SK-N-SH treated with all-trans-retinoic acid at 6 μM for 48 hours (cell line): ENCODE data around the gene SMCO4.

Experiments
- ATAC-seq: fragments of 200-7000 bp; cut with Tn5 transposase; 3 replicates; pipeline ENCODE4 v1.9.1; 2020; ENCODE audit warnings: mild to moderate bottlenecking, moderate library complexity
- ARNTL ChIP-seq: fragments of 450-650 bp; formaldehyde crosslinking; IDR thresholded peaks from 2 replicates; pipeline ENCODE4 v1.5.0; 2020; ENCODE audit warnings: low read depth, mild to moderate bottlenecking, moderate library complexity, borderline replicate concordance
- CSDC2 ChIP-seq: fragments of 250-450 bp; sonication (Bioruptor Pico); IDR thresholded peaks from 2 replicates; pipeline ENCODE4 v1.5.0; 2020; ENCODE audit warnings: mild to moderate bottlenecking, moderate library complexity
- ESRRG ChIP-seq: fragments of 250-450 bp; sonication (Bioruptor Pico); IDR thresholded peaks from 2 replicates; pipeline ENCODE4 v1.6.1; 2021; ENCODE audit warnings: mild to moderate bottlenecking
- GLIS3 ChIP-seq: fragments of 250-450 bp; sonication (Bioruptor Pico); IDR thresholded peaks from 2 replicates; pipeline ENCODE4 v1.5.0; 2020; ENCODE audit warnings: mild to moderate bottlenecking, moderate library complexity
- ISL1 ChIP-seq: fragments of 250-450 bp; sonication (Bioruptor Pico); IDR thresholded peaks from 2 replicates; pipeline ENCODE4 v2.1.2; 2022; ENCODE audit warnings: mild to moderate bottlenecking, moderate library complexity
- PPARA ChIP-seq: fragments of 250-450 bp; sonication (Bioruptor Pico); IDR thresholded peaks from 2 replicates; pipeline ENCODE4 v1.5.0; 2020; ENCODE audit warnings: mild to moderate bottlenecking, borderline replicate concordance
- RARB ChIP-seq: fragments of 250-450 bp; sonication (Bioruptor Pico); IDR thresholded peaks from 2 replicates; pipeline ENCODE4 v1.8.0; 2021; ENCODE audit warnings: mild to moderate bottlenecking, moderate library complexity
- TOX ChIP-seq: fragments of 250-450 bp; sonication (Bioruptor Pico); IDR thresholded peaks from 2 replicates; pipeline ENCODE4 v1.8.0; 2021; ENCODE audit warnings: mild to moderate bottlenecking, moderate library complexity, borderline replicate concordance
- ZC3H10 ChIP-seq: fragments of 250-450 bp; sonication (Bioruptor Pico); IDR thresholded peaks from 2 replicates; pipeline ENCODE4 v1.5.1; 2021; ENCODE audit warnings: mild to moderate bottlenecking, moderate library complexity
- ZFP30 ChIP-seq: fragments of 450-650 bp; formaldehyde crosslinking; IDR thresholded peaks from 2 replicates; pipeline ENCODE4 v1.5.0; 2022; ENCODE audit warnings: mild to moderate bottlenecking, moderate library complexity
- ZNF565 ChIP-seq: fragments of 450-650 bp; formaldehyde crosslinking; conservative IDR thresholded peaks from 2 replicates; pipeline ENCODE4 v1.5.0; 2020; ENCODE audit warnings: low read depth, mild to moderate bottlenecking, moderate library complexity
- ZNF70 ChIP-seq: fragments of 450-650 bp; formaldehyde crosslinking; IDR thresholded peaks from 2 replicates; pipeline ENCODE4 v1.5.0; 2020; ENCODE audit warnings: mild to moderate bottlenecking, moderate library complexity
- ZNF8 ChIP-seq: fragments of 450-650 bp; formaldehyde crosslinking; IDR thresholded peaks from 2 replicates; pipeline ENCODE4 v1.5.0; 2020; ENCODE audit warnings: mild to moderate bottlenecking, moderate library complexity
- TF ChIP-seq, protein P1 (sequence below): fragments of 250-450 bp; sonication (Bioruptor Pico); IDR thresholded peaks from 2 replicates; pipeline ENCODE4 v1.5.0; 2020; ENCODE audit warnings: mild to moderate bottlenecking, moderate library complexity
- TF ChIP-seq, protein P2 (sequence below): fragments of 250-450 bp; sonication (Bioruptor Pico); IDR thresholded peaks from 2 replicates; pipeline ENCODE4 v1.8.0; 2020; ENCODE audit warnings: mild to moderate bottlenecking, moderate library complexity, borderline replicate concordance
- TF ChIP-seq, protein P3 (sequence below): fragments of 250-450 bp; sonication (Bioruptor Pico); IDR thresholded peaks from 2 replicates; pipeline ENCODE4 v1.8.0; 2021; ENCODE audit warnings: low read depth, mild to moderate bottlenecking, moderate library complexity, borderline replicate concordance
- TF ChIP-seq, protein P4 (sequence below): fragments of 250-450 bp; sonication (Bioruptor Pico); IDR thresholded peaks from 2 replicates; pipeline ENCODE4 v1.5.1; 2021; ENCODE audit warnings: mild to moderate bottlenecking, moderate library complexity

SMCO4 gene

GRCh38 chr11:93510196-93510873 is 32.9 kb downstream of the SMCO4 start (continued):
- TF ChIP-seq, protein P1, sequence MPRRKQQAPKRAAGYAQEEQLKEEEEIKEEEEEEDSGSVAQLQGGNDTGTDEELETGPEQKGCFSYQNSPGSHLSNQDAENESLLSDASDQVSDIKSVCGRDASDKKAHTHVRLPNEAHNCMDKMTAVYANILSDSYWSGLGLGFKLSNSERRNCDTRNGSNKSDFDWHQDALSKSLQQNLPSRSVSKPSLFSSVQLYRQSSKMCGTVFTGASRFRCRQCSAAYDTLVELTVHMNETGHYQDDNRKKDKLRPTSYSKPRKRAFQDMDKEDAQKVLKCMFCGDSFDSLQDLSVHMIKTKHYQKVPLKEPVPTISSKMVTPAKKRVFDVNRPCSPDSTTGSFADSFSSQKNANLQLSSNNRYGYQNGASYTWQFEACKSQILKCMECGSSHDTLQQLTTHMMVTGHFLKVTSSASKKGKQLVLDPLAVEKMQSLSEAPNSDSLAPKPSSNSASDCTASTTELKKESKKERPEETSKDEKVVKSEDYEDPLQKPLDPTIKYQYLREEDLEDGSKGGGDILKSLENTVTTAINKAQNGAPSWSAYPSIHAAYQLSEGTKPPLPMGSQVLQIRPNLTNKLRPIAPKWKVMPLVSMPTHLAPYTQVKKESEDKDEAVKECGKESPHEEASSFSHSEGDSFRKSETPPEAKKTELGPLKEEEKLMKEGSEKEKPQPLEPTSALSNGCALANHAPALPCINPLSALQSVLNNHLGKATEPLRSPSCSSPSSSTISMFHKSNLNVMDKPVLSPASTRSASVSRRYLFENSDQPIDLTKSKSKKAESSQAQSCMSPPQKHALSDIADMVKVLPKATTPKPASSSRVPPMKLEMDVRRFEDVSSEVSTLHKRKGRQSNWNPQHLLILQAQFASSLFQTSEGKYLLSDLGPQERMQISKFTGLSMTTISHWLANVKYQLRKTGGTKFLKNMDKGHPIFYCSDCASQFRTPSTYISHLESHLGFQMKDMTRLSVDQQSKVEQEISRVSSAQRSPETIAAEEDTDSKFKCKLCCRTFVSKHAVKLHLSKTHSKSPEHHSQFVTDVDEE = no peak

GRCh38 chr11:93507517-93507916 is 35.7 kb downstream of the SMCO4 start:
- no peak for ATAC-seq
- TF ChIP-seq CSDC2 (CRISPR knock-in tag) = no peak
- TF ChIP-seq, protein P2, sequence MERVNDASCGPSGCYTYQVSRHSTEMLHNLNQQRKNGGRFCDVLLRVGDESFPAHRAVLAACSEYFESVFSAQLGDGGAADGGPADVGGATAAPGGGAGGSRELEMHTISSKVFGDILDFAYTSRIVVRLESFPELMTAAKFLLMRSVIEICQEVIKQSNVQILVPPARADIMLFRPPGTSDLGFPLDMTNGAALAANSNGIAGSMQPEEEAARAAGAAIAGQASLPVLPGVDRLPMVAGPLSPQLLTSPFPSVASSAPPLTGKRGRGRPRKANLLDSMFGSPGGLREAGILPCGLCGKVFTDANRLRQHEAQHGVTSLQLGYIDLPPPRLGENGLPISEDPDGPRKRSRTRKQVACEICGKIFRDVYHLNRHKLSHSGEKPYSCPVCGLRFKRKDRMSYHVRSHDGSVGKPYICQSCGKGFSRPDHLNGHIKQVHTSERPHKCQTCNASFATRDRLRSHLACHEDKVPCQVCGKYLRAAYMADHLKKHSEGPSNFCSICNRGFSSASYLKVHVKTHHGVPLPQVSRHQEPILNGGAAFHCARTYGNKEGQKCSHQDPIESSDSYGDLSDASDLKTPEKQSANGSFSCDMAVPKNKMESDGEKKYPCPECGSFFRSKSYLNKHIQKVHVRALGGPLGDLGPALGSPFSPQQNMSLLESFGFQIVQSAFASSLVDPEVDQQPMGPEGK (CRISPR knock-in tag) = no peak
- TF ChIP-seq, protein P3, sequence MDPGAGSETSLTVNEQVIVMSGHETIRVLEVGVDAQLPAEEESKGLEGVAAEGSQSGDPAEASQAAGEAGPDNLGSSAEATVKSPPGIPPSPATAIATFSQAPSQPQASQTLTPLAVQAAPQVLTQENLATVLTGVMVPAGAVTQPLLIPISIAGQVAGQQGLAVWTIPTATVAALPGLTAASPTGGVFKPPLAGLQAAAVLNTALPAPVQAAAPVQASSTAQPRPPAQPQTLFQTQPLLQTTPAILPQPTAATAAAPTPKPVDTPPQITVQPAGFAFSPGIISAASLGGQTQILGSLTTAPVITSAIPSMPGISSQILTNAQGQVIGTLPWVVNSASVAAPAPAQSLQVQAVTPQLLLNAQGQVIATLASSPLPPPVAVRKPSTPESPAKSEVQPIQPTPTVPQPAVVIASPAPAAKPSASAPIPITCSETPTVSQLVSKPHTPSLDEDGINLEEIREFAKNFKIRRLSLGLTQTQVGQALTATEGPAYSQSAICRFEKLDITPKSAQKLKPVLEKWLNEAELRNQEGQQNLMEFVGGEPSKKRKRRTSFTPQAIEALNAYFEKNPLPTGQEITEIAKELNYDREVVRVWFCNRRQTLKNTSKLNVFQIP = no peak
- TF ChIP-seq ZNF70 = no peak
- no peak for TF ChIP-seq ESRRG (CRISPR knock-in tag)
- TF ChIP-seq GLIS3 (CRISPR knock-in tag) = no peak

GRCh38 chr11:93505703-93506102 is 37.5 kb downstream of the SMCO4 start:
- no peak for ATAC-seq
- TF ChIP-seq TOX (CRISPR knock-in tag) (no peak), RARB (no peak), ISL1 (CRISPR knock-in tag) (no peak), ESRRG (CRISPR knock-in tag) (no peak), ZNF8 (no peak), CSDC2 (CRISPR knock-in tag) (no peak)
- TF ChIP-seq, protein P3 = no peak
- TF ChIP-seq, protein P4, sequence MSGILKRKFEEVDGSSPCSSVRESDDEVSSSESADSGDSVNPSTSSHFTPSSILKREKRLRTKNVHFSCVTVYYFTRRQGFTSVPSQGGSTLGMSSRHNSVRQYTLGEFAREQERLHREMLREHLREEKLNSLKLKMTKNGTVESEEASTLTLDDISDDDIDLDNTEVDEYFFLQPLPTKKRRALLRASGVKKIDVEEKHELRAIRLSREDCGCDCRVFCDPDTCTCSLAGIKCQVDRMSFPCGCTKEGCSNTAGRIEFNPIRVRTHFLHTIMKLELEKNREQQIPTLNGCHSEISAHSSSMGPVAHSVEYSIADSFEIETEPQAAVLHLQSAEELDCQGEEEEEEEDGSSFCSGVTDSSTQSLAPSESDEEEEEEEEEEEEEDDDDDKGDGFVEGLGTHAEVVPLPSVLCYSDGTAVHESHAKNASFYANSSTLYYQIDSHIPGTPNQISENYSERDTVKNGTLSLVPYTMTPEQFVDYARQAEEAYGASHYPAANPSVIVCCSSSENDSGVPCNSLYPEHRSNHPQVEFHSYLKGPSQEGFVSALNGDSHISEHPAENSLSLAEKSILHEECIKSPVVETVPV (CRISPR knock-in tag) = no peak
- TF ChIP-seq, protein P2 (CRISPR knock-in tag) = no peak

DNA sequence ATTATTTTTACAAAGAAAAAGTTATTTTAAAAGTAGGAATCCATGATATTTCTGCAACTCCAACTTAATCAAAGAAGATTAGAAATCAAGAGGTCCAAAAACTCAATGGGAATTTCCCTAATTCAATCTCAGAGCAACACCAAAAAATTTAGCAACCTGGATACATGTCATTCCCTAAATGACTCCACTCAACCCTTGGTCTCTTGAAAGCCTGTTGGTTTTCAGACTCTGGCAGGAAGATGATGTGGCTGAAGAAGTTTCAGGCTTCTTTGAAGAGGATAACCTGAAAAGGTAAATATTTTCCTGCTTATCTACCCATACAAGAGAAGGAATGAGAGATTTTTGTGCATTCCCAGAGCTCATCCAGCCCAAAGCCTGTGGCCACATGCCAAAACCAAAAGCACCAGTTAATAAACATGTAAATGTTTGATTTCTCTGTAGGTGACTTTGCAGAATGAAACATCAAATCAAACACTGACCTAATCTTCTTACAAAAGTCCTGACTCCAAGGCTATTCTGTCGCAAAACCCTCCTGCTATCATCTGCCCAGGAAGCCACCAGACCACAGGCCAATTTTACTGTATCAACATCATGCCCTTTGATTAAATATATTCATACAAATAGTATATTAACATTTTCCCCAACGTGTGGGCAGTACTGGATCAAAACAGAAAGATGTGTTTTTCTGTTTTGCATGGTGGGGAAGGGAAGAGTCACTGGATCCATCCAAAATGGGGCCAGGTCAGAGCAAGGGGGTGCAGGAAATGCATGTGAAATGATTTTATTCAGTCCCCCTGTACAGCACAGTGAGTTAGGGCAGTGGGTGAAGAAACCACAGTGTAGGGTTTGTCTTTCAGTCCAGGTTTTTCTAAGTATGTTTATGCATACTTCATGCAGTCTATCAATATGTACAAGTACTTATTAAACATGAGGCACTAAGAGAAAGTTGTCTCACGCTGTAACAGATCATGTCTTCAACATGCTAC is 38.8 kb downstream of the SMCO4 start:
- no peak for TF ChIP-seq TOX (CRISPR knock-in tag)
- TF ChIP-seq, protein P1 = no peak
- TF ChIP-seq ZFP30 (CRISPR knock-in tag) = no peak
- TF ChIP-seq ZC3H10 (CRISPR knock-in tag) = no peak
- TF ChIP-seq ZNF8 = no peak
- TF ChIP-seq ZNF565 (CRISPR knock-in tag) = no peak
- TF ChIP-seq PPARA = no peak
- TF ChIP-seq ESRRG (CRISPR knock-in tag) = no peak
- TF ChIP-seq ARNTL (CRISPR knock-in tag) = no peak
- TF ChIP-seq GLIS3 (CRISPR knock-in tag) = no peak
- ATAC-seq = no peak
